HG02973 (cell line): ENCODE results near the gene ERC1.

Source experiments
- ATAC-seq: cut with Tn5 transposase; IDR thresholded peaks from one replicate; pipeline ENCODE4 v1.9.1; 2021; ENCODE audit warnings: moderate library complexity; ENCODE audit not compliant: unreplicated experiment

The ERC1 gene

GRCh38 chr12:990661-991349 is at the start of gene ERC1:
TSS of gene ERC1 (plus strand) at chr12:991223. CDS start at chr12:1027904, 36,681 bp downstream.
- peak; percentile 63 for ATAC-seq

GRCh38 chr12:943051-943450 is 48.0 kb upstream of the ERC1 start:
- no peak for ATAC-seq

GRCh38 chr12:944211-944610 is 46.8 kb upstream of the ERC1 start:
- ATAC-seq = no peak

GRCh38 chr12:946212-946611 is 44.8 kb upstream of the ERC1 start:
- no peak for ATAC-seq

- no peak for ATAC-seq
Measured at GRCh38 chr12:946631-947030, 44.4 kb upstream of the ERC1 start.

GRCh38 chr12:948238-948637 is 42.8 kb upstream of the ERC1 start:
- no peak for ATAC-seq

- peak; percentile 74 for ATAC-seq
Measured at GRCh38 chr12:949453-950191, 41.4 kb upstream of the ERC1 start, which contains the start of gene RAD52. TSS of gene RAD52 (minus strand) at chr12:949694. CDS start at chr12:933058, 16,636 bp downstream.

- no peak for ATAC-seq
Measured at GRCh38 chr12:951176-951575, 39.8 kb upstream of the ERC1 start.

GRCh38 chr12:953776-954175 is 37.2 kb upstream of the ERC1 start:
- ATAC-seq = no peak

- no peak for ATAC-seq
Measured at GRCh38 chr12:954741-955140, 36.3 kb upstream of the ERC1 start.

GRCh38 chr12:955939-956338 is 35.1 kb upstream of the ERC1 start:
- ATAC-seq = no peak

GRCh38 chr12:958588-959123 is 32.4 kb upstream of the ERC1 start:
- ATAC-seq = no peak

GRCh38 chr12:966724-967123 is 24.3 kb upstream of the ERC1 start:
- no peak for ATAC-seq

- no peak for ATAC-seq
Measured at GRCh38 chr12:967641-968040, 23.4 kb upstream of the ERC1 start.

- no peak for ATAC-seq
Measured at GRCh38 chr12:968545-968944, 22.5 kb upstream of the ERC1 start.

GRCh38 chr12:969821-970220 is 21.2 kb upstream of the ERC1 start:
- ATAC-seq = no peak

GRCh38 chr12:971991-972390 is 19.0 kb upstream of the ERC1 start:
- ATAC-seq = no peak

GRCh38 chr12:974271-974862 is 16.7 kb upstream of the ERC1 start:
- ATAC-seq = no peak

GRCh38 chr12:976644-977043 is 14.4 kb upstream of the ERC1 start:
- no peak for ATAC-seq

- ATAC-seq = no peak
Measured at GRCh38 chr12:977156-977555, 13.9 kb upstream of the ERC1 start.

- ATAC-seq = no peak
Measured at GRCh38 chr12:979349-979748, 11.7 kb upstream of the ERC1 start.
